IPS DF 4.7 (cell line): Measurements from ENCODE around the gene UGT1A4.

Experiments
- DNase-seq: peaks from one replicate; pipeline ENCODE4 v3.0.0-alpha.2; 2013; ENCODE audit warnings: low spot score; ENCODE audit errors: extremely low read depth

The UGT1A4 gene

GRCh38 chr2:233807966-233808935, 89.7 kb downstream of the UGT1A4 start:
- no peak for DNase-seq

- DNase-seq: no peak
Measured at GRCh38 chr2:233810385-233810784, 91.8 kb downstream of the UGT1A4 start.

DNA sequence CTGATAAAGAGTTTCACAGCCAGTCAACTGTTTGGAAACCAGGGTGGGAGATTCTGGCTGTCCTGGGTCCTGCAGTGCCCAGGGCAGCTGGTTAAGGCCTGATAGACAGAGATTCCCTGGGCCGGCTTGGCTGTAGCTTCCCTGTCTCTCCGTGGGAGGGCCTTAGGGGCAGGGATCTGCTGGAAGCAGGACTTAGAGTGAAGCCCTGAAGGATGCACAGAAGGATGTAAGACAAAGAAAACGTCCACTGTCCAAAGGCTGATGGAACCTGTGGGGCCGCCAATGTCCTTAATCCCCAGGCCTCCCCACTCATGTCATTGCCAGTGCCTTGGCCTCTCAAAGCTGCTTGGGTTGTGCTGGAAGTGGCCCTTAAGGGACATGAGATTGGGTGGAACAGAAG, 92.6 kb downstream of the UGT1A4 start:
- no peak for DNase-seq

GRCh38 chr2:233811732-233812131, 93.2 kb downstream of the UGT1A4 start:
- no peak for DNase-seq

GRCh38 chr2:233813236-233814055, 94.9 kb downstream of the UGT1A4 start:
- DNase-seq: no peak

DNA sequence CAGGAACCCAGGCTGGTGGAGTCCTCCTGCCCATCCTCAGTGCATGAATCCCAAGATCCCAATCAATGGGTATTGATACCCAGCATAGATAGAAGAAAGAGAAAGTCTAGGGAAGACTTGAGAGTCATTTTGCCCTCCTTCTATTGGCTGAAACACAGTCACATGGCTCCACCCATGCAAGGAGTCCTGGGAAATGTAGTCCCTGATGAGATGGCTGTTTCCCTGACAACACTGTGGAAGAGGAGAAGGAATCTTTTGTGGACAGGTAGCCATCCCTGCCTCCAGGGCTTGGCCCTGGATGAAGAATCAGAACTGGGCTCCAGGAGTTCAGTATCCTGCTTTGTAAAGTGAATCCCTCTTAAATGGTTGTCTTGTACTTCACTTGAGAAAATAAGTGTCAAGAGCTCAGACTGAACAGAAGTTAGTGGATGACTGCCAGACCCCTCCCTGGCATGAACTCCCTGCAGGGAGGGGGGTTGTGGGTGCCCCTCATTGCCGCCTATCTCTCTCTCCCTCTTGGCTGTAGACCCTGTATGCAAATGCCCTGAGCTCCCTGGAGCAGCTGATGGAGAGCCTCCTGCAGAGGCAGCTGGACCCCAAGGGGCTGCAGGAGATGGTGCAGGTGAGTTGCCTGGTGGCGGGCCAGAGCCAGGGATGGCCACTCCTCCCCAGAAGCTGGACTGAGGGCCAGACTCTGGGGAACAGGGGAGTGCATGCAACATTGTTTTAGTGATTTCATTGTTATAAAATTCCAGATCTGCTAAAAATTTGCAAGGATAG, 95.7 kb downstream of the UGT1A4 start:
- DNase-seq: no peak

GRCh38 chr2:233815861-233816260, 97.3 kb downstream of the UGT1A4 start:
- DNase-seq: no peak

DNA sequence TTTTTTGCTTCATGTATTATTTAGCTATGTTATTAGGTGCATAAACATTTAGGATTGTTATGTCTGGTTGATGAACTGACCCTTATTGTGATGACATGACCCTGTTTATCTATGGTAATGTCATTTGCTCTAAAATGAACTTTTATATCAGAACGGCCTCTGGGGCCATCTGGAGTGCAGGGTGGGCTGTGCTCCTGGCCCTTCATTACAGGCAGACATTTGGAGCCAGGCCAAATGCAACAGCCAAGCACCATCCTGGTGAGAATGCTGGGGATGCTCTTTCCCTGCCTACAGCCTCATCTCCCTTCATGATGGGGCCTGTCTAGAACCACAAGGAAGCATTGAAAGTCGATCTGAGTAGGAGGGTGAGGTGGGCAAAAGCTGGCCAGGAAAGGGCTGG, 97.8 kb downstream of the UGT1A4 start:
- DNase-seq: no peak

DNA sequence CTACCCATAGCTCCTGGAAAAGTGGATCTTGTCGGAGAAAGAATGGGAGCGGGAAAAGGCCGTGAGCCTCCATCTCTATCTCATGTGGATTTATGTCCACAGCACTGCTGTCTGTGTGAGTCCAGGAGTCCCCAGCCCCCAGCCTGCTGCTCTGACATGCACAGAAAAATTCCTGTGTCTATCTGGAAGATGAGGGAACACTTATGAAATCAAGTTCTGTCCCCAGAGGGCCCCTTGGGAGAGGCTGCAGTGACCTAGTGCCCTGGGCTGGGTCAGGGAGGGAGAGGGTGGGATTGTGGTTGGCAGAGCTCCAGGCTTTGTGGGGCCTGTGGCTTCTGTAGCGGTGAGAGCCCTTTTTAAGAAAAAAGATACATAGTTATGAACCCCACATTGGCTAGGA, 98.2 kb downstream of the UGT1A4 start:
- DNase-seq: no peak

DNA sequence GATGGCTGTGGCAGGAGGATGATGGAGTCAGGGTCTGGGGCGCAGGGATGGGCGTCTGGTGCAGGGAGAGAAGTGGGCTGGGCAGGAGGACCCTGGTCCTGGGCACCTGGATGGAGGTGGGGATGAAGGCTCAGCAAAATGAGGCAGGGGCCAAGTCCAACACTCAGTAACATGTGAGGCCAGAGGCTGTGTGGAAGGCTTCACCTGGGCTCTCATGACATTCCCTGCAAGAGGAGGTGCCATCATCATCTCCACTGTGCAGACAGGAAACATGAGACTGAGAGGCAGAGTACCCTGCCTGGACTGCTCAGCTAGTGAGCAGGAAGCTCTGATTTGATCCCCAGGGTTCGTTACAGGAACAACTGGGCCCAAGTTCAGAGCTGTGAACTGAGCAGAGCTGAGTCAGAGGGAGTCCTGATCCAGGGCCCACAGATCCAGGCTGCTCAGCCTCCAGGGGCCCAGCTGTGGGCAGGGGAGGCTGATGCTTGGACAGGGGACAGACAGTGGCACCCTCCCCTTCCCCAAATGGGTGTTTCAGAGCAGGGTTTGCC, 98.9 kb downstream of the UGT1A4 start:
- no peak for DNase-seq

- no peak for DNase-seq
Measured at GRCh38 chr2:233817995-233818638, 99.6 kb downstream of the UGT1A4 start.

GRCh38 chr2:233818639-233819621, 100.4 kb downstream of the UGT1A4 start:
- DNase-seq: no peak

- DNase-seq: no peak
Measured at GRCh38 chr2:233819884-233820773, 101.6 kb downstream of the UGT1A4 start.

- no peak for DNase-seq
Measured at GRCh38 chr2:233820774-233821105, 102.2 kb downstream of the UGT1A4 start.

- no peak for DNase-seq
Measured at GRCh38 chr2:233821196-233821595, 102.7 kb downstream of the UGT1A4 start.

DNA sequence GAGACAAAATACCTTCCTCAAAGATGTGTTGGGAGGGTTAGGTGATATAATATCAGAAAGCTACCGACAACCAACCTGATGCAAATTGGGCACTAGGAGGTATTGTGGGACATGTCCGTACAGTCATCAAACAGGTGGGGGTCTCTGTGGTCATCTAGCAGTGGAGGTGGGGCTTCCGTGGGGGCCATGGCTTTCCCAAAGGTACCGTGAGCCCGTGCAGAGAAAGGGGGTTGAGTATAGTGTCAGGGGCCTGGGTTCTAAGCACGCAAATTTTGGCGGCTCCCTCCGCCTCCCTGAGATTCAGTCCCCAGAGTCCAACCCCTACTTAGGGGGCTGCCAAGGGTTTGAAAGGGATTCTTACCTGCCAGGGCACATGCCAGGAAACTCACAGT, 103.2 kb downstream of the UGT1A4 start:
- DNase-seq: no peak

DNA sequence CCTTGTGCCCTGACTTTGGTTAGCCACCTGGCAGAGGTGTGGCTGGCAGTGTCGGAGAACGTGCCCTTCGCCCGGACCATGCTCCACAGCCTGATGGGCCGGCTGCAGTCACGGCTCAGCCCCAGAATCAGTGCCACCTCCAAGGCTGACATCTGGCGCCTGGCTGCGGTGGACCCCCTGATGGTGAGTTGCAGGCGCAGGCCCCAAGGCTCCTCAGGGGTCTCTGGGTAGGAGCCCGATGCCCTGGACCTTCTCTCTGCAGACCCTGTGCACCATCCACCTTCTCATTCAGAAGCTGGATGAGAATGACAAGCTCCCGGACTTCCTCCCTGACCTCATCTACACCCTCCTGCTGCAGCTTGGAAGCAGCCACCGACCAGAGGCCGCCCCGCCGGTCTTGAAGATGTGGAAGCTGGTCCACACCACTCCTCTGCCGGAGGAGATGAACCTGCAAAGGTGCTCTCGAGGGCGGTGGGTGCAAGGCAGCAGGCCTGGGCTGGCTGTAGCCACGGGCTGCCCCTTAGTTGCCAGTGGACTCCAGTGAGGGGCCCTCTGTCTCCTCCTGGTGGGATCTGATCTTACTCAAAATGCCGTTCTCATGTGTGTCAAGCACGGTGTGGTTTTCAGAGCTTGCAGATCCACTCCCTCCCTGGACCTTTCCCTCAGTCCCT, 103.7 kb downstream of the UGT1A4 start:
- DNase-seq: no peak
